GM18508 (cell line): Measurements from ENCODE around the gene NQO2.

Source experiments
- ATAC-seq: cut with Tn5 transposase; IDR thresholded peaks from one replicate; pipeline ENCODE4 v1.9.1; 2021; ENCODE audit warnings: moderate number of reproducible peaks; ENCODE audit not compliant: insufficient read depth, unreplicated experiment

NQO2 gene, protein sequence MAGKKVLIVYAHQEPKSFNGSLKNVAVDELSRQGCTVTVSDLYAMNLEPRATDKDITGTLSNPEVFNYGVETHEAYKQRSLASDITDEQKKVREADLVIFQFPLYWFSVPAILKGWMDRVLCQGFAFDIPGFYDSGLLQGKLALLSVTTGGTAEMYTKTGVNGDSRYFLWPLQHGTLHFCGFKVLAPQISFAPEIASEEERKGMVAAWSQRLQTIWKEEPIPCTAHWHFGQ

DNA sequence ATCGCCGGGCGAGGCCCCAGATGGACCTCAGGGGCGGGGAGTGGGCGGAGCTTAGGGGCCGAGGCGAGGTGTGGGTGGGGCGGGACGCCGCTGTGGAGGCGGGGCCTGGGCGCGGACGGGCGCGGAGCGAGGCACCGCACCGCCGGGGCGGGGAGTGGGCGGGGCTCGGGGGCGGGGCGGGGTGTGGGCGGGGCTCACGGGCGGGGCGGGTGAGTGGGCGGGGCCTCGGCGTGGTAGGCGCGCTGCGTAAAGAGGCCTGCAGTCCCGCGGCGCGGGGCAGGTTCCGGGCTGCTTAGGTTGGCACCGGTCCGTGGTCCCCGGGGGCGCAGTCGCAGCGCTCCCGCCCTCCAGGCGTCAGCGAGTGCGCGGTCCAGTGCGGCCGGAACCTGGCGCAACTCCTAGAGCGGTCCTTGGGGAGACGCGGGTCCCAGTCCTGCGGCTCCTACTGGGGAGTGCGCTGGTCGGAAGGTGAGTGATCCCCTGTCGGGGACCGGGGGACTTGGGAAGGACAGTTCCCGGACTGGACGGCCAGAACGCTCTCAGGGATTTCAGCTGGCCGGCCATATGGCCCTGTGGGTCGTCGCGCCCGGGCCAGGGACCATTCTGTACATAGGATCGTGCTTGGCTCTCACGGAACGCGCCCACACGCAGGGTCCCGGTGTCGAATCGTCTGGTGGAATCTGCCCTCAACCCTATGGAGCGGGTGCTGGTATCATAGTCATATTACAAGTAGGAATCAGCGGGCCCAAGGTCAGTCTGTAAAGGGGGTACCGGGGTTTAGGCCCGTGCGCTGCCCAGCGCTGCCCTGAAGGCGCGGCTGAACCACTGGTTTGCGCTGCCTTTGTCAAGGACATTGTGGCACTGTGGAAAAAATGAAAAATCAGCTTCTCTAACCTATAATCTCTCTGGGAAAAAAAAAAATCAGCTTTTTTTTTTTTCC lies at the start of gene NQO2:
TSS of gene NQO2 (plus strand) at position 277 of the 940 bp plus-strand sequence. CDS start 6,659 bp downstream, outside the sequence.
- no peak for ATAC-seq

GRCh38 chr6:2950713-2951112 lies 49.0 kb upstream of the NQO2 start:
- ATAC-seq: no peak

DNA sequence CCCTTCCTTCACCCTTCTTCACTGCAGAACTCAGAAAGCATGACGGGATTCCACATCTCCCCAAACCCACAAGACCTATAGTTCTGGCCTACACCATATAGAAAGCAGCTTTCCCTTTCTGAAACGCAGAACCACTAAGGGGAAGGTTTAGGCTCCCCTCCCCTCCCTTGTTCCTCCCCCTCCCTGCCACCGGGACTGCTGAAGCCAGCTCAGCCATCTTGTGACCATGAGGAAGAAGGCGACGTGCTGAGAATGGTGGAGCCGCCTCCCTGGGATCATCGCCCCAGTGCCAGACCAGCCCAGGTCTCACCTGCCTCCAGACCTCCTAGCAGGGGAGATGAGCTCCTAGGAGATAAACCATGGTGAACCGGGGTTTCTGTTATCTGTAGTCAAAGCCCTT lies 48.0 kb upstream of the NQO2 start:
- no peak for ATAC-seq

- ATAC-seq: no peak
Observed at GRCh38 chr6:2952557-2953095, 47.1 kb upstream of the NQO2 start.

DNA sequence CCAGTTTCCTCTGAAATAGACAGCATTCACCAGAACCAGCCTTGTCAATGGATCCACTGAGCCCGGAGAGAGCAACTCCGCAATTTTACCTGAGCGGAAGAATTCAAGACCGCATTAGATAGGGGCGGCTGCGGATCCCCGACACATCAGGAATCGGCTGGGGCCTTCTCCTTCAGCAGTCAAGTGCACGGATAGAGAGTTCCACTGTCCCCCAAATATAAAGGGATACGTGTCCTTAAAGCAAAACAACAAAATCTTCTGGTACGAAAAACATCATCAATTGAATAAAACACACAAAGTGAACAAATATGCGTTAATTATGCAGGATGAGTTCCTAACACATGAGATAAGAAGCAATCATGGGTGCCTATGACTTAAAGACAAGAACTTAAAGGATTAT lies 46.6 kb upstream of the NQO2 start:
- no peak for ATAC-seq

DNA sequence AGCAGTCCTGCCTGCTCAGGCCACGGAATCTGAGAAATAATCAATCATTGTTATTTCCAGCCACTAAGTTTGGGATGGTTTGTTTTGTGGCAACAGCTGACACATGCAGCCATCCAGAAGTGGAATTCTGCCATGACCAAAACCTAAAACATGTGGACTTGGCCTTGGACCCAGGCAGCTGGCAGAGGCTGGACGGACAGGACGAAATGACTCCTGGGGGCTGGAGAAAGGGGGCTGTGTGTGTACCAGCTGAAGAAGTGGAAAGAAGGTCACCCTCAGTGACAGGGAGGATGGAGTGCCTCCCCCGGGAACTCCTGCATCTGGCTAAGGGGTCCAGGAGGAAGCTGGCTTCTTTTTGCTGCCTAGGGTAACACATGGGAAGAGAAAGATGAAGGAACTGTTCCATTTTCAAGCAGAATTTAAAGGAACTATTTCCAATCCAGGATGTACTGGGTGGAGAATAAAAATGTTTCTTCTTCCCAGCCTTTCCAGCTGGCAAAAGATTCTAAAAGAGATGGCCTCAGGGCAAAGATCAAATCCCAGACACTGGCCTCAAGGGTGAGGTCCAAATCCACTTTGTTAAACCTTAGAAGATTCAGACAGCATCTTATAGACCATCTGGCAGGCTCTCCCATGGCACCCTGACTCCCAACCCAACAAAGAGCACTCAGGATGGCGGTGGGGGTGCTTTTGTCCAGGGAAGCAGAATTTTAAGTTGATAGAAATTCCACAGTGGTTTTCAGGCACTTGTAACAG lies 42.6 kb upstream of the NQO2 start:
- ATAC-seq: no peak

DNA sequence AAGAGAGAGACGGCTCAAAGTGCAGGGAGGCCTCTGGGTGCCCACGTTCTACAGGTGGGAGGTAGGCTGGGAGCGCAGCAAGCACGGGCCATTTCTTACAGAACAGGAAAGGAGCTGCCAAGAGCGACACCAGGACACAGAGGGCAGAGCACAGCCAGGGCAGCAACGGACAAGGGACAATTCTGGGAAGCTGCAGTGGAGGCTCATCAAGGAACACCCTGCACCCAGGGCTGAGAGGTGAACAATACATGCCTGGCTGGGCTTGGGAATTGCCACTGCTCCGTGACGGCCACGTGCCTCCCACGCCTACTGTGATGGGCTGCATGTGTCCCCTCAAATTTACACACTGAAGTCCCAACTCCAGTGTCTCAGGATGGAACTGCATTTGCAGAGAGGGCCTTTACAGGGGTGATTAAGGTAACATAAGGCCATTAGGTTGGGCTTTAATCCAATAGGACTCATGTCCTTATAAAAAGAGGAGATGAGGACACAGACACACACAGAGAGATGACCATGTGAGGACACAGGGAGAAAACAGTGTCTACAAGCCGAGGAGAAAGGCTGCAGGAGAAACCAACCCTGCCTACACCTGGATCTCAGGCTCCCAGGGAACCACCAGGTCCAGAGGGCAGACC lies 41.9 kb upstream of the NQO2 start:
- no peak for ATAC-seq

- ATAC-seq: no peak
Observed at GRCh38 chr6:2958331-2958711, 41.4 kb upstream of the NQO2 start.

- ATAC-seq: no peak
Observed at GRCh38 chr6:2958776-2959175, 40.9 kb upstream of the NQO2 start.

DNA sequence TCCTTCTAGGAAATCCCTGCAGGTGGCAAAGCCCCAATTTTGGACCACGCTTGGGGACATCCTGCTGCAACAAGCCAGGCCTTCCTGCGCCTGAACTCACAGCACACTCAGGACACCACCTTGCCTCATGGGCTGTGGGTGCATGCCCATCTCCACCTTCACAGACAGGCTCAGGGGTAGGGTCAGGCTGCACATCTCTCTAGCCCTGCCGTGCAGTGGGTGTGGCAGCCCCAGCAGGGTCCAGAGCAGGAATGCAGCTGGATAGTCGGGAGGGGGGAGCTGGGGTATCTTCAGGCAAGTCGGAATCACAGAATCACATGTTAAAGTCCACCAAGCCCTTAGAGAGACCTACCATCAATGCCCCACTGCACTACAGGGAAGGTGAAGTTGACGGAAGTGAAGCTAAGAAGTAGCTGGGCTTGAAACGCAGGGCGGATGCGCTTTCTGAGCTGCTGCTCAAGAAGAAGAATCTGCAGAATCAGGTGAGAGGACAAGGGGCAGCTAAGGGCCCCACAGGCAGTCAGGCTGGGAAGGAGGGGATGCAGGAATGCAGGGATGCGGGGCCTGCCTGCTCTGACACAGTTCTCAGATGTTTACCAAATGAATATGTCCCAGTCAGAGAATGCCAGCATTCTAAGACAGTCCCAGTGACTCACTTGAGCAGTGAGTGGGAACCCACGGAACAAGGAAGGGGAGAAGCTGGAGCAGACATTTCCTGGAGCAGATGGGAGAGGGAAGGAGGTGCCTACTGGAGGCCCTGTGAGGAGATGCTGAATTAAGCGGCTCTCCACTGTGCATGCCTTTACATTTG lies 39.6 kb upstream of the NQO2 start:
- ATAC-seq: no peak

DNA sequence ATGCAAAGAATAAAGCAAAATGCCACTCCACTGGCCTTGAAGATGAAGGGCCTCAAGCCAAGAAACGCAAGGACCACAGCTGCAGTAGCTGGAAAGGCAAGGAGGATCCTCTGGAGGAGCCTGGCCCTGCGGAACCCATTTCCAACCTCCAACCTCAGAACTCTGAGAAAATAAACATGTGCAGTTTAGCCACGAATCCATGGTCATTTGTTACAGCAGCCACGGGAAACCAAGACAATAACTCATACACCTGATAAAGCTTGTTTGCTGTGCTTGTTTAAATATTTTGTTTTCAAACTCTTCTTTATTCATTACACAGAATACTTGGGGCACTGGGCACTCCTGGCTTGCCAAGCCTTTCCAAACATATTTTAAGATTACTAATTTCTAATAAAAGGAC lies 38.8 kb upstream of the NQO2 start:
- no peak for ATAC-seq

- ATAC-seq: no peak
Observed at GRCh38 chr6:2961506-2961905, 38.2 kb upstream of the NQO2 start.

- no peak for ATAC-seq
Observed at GRCh38 chr6:2962004-2962403, 37.7 kb upstream of the NQO2 start.

GRCh38 chr6:2962636-2963035 lies 37.1 kb upstream of the NQO2 start:
- no peak for ATAC-seq

DNA sequence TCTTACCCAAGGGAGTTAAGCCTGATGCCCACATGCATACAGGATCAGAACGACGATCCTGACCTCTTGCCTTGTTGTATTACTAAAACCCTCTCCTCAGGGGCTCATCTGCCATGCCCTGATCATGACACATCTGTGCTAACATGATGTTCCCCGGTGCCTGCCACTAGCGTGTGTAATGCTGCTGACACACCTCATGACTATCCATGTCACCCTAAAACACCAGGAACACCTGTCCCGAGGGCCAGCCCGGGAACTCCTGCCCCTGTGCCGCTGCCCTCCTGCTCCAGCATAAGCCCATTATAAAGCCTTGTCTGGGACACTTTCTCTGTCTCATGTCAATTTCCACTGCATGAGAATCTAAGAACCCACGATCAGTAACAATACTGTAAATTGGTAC lies 35.9 kb upstream of the NQO2 start:
- ATAC-seq: no peak

DNA sequence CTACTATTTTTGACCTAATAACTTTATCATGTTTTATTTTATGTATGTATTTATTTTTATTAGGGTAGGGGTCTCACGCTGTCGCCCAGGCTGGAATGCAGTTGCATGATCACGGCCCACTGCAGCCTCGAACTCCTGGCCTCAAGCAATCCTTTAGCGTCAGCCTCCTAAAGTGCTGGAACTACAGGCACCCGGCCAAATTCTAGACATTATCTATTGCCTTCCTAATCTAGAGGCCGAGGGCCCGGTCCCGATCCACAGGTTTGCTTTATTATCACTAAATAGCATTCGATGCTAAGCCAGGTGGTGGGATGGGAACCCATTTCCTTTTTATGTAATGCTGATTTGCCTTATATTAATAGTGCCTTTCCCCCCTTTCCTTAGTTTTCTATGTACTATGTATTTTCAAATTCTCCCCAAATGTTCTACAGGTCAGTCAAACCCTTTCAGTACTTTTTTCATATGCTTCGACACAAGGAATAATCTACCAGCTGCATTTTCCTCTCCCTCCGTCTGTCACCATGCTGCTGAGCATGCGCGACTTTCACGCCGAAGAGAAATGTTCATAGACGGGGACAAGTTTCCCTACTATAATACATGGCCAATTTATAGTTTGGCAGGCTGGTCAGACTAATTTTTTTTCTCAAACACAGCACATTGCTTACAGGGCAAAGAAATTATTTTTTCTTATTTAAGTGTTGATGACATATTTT lies 34.7 kb upstream of the NQO2 start:
- no peak for ATAC-seq

DNA sequence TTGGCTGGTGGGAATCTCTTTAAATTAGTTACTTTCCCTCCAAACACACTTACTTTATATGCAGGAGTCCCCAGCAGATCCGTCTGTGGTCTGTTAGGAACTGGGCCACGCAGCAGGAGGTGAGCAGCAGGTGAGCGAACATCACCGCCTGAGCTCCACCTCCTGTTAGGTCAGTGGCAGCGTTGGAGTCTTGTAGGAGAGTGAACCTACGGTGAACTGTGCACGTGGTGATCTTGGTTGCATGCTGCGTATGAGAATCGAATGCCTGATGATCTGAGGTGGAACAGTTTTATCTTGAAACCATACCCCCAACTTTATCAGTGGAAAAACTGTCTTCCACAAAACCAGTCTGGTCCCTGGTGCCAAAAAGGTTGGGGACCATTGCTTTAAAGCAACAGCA lies 33.3 kb upstream of the NQO2 start:
- no peak for ATAC-seq

DNA sequence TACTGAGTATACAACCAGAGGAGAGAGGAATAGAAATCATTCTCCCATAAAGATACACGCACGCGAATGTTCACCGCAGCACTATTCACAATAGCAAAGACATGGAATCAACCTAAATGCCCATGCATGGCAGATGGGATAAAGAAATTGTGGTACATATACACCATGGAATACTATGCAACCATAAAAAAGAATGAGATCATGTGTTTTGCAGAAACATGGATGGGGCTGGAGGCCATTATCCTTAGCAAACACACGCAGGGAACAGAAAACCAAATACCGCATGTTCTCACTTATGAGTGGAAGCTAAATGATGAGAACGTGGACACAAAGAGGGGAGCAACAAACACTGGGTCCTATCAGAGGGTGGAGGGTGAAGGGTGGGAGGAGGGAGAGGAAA lies 31.8 kb upstream of the NQO2 start:
- ATAC-seq: no peak

DNA sequence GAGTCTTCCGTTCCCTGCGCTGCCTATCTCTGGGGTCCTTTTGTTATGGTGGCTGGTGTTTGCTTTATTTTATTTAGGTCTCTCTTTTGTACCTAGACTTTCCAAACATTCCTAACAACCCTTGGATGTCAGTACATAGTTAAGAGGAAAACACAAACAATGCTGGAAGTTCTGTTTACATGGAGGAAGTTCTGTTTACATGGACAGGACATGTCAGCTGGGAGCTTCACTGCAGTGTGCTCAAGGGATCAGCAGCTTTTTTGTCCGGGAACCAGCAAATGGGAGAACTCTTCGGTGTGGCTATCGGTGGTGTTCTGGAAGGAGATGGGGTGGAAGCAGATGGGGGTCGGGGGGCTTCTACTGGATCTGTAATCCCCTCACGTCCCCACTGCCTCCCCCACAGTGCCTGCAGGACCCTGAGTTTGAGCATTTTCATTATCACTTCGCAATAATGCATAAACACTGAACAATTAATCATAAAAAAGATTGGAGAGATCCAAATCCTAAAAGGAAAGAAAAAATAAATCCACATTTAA lies 31.0 kb upstream of the NQO2 start:
- no peak for ATAC-seq
